ENCODE results near the gene RNF114.

DNA sequence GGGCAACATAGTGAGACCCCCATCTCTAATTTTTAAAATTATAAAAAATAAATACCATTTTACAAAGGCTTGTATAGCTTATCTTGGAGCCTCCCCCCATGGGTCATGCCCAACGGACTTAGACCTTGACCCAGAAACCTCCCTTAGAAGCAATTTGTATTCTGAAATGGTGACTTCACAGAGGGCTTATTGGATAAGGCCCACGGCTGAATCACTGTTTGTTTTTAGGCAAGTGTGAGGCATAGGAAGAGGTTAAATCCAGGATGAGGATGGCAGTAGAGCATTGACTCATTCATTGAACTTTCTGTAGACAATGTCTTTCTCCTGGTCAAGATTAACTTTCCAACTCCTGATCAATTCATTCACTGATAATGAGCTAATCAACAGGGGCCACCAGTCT is 40.3 kb downstream of the RNF114 start:
- TF ChIP-seq, protein P1, sequence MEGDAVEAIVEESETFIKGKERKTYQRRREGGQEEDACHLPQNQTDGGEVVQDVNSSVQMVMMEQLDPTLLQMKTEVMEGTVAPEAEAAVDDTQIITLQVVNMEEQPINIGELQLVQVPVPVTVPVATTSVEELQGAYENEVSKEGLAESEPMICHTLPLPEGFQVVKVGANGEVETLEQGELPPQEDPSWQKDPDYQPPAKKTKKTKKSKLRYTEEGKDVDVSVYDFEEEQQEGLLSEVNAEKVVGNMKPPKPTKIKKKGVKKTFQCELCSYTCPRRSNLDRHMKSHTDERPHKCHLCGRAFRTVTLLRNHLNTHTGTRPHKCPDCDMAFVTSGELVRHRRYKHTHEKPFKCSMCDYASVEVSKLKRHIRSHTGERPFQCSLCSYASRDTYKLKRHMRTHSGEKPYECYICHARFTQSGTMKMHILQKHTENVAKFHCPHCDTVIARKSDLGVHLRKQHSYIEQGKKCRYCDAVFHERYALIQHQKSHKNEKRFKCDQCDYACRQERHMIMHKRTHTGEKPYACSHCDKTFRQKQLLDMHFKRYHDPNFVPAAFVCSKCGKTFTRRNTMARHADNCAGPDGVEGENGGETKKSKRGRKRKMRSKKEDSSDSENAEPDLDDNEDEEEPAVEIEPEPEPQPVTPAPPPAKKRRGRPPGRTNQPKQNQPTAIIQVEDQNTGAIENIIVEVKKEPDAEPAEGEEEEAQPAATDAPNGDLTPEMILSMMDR (IDR thresholded peaks at IDR 0.05; ENCODE audit: low read depth, low read length, missing input control): no peak
- TF ChIP-seq, protein P2, sequence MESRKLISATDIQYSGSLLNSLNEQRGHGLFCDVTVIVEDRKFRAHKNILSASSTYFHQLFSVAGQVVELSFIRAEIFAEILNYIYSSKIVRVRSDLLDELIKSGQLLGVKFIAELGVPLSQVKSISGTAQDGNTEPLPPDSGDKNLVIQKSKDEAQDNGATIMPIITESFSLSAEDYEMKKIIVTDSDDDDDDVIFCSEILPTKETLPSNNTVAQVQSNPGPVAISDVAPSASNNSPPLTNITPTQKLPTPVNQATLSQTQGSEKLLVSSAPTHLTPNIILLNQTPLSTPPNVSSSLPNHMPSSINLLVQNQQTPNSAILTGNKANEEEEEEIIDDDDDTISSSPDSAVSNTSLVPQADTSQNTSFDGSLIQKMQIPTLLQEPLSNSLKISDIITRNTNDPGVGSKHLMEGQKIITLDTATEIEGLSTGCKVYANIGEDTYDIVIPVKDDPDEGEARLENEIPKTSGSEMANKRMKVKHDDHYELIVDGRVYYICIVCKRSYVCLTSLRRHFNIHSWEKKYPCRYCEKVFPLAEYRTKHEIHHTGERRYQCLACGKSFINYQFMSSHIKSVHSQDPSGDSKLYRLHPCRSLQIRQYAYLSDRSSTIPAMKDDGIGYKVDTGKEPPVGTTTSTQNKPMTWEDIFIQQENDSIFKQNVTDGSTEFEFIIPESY (IDR thresholded peaks at IDR 0.05): no peak
- TF ChIP-seq EGR1 (IDR thresholded peaks at IDR 0.05; ENCODE audit: low read depth in 2 of 2) (no peak), SP1 (IDR thresholded peaks at IDR 0.05) (no peak), YY1 (IDR thresholded peaks at IDR 0.05) (no peak), RAD21 (IDR thresholded peaks at IDR 0.05) (no peak), RXRA (IDR thresholded peaks at IDR 0.05) (no peak)
- TF ChIP-seq, protein P3, sequence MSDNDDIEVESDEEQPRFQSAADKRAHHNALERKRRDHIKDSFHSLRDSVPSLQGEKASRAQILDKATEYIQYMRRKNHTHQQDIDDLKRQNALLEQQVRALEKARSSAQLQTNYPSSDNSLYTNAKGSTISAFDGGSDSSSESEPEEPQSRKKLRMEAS (IDR thresholded peaks at IDR 0.05): no peak
